GM21723 (cell line): ENCODE measurements around the gene TAP1.

ENCODE experiments used
- ATAC-seq: cut with Tn5 transposase; IDR thresholded peaks from one replicate; pipeline ENCODE4 v1.9.1; 2021; ENCODE audit warnings: mild to moderate bottlenecking, moderate library complexity; ENCODE audit not compliant: unreplicated experiment

Gene TAP1

DNA sequence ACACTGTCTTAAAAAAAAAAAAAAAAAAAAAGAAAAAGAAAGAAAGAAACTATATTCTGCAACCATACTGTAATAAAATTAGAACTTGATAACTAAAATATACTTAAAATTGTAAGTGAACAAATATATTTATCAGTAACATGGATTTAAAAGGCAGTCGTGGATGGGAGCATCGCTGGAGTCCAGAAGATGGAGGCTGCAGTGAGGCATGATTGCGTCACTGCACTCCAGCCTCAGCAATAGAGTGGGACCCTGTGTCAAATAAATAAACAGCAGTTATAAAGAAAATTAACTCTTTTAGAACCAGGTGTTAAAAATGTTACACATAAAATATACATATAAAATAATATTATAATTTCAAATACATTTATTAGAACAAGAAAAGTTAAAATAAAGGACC is 9.2 kb upstream of the TAP1 start:
- ATAC-seq: no peak

DNA sequence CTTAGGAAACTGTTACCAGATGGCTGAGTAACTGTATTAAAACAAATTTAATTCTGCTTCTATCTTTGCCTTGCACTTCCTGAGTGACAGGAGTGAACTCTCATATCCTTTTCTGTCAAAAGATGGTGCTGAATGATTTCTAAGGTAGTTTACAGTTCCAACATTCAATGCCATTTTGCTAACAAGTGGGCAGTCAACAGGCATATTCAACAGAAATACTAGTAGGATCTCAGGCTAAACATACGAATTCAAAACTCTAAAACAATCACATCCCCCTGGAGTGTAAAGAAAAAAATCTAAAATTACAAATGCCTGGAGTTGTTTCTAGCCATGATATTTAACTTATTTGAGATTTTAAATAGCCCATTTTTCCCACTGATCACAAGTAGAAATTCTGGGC is 7.2 kb upstream of the TAP1 start:
- ATAC-seq: no peak

DNA sequence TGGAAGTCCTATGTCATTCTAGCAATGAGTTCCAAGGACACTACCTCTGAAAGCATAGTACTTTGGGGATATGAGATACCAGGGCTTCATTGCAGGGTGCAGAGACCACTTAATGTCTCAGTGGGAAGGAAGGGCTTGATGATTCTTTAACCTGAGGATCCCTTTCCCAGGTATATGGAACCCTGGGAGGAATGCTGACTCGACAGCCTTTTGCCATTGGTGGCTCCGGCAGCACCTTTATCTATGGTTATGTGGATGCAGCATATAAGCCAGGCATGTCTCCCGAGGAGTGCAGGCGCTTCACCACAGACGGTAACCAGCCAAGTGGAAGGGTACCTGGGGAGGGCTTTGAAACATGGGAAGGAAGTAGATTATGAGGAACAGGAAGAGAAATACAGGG is 4.7 kb upstream of the TAP1 start:
- ATAC-seq: no peak

DNA sequence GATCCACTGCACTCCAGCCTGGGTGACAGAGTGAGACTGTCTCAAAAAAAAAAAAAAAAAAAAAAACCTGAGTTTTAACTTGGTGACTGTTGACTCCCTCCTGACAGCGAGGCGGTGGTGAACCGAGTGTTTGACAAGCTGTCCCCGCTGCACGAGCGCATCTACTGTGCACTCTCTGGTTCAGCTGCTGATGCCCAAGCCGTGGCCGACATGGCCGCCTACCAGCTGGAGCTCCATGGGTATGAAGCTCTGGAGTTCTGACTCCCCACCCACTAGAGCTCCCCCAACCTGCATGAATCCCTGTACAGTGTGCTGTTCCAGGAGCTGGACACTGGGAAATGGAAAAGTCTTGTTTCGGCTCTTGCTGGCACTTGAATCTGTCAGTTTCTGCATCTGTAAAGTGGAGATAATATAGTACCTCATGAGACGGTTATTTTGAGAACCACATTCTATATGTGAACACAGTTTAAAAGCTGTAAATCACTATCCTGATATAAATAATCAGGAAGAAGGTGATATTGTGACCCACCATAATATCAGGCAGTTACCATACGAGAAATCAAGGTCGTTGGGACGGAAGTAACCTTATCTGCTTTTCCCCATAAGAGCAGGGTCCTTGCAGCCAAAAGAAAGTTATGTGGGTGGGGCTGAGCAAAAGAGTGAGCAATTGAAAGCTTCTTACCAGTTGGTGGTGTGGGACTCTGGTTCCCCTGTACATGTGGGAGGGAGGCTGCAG is 3.8 kb upstream of the TAP1 start:
- no peak for ATAC-seq

DNA sequence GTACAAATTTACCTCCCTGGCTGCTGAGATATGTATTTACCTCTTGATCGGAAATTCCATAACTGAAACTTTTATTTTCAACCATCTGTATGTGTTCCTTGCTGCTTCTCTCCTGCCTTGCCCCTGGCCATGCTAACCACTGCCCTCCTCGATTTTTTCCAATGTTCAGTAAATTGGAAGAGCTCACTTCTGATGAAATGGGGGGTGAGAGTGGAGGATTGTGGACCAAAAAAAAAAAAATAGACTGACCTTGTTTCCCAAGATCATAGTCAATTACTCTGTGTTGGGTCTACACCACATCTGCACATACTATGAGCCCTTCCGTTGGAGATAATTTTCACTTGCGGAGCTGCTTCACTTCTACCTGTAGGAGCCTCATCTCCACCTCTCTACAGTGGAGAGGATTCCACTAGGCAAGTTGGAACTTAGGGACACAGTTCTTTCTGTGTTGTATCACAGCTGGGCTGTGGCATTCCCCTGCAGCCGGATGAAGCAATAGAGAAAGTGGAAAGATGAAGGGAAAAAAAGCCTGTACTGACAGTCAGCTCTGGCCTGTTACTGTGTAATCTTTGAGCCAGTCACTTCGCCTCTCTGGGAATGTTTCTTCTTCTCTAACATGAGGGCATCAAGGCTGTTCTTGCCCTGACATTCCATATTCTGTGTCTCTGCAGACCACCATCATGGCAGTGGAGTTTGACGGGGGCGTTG is 2.1 kb upstream of the TAP1 start:
- ATAC-seq: no peak

DNA sequence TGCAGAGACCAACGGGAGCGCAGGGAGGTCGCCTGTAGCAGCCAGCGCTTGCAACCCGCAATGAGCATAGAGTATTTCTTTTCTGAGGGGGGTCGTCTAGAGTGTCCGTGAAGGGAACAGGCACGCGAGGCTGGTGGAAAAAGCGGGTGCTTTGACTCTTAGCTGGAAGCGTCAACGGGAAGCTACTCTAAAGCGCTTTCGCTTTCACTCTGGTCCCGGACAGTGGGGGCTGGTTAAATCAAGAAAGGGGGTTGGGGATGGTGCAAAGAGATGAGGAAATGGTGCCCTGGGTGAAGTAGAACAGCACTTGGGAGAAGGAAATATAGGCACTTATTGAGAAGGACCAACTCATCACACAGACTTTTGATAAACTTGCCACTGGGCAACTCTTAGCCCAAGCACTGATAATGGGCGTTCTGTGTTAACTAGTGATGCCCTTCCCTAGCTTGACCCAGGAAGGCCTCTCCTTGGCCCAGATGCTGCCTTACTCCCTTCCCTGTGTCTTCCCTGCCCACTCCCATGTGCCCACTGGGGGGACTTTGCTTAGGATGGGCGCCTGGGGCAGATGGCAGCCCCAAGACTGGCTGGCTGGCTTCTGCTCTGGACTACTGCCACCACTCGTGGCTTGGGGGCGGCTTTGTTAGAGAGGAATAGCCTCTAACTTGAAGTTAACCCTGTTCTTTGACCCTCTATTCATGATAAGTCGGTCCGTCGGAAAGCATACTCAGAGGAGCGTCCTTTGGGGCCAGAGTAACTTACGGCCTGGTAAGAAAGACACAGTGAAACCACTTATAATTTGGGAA is 1.1 kb upstream of the TAP1 start:
- ATAC-seq: peak; percentile 25

DNA sequence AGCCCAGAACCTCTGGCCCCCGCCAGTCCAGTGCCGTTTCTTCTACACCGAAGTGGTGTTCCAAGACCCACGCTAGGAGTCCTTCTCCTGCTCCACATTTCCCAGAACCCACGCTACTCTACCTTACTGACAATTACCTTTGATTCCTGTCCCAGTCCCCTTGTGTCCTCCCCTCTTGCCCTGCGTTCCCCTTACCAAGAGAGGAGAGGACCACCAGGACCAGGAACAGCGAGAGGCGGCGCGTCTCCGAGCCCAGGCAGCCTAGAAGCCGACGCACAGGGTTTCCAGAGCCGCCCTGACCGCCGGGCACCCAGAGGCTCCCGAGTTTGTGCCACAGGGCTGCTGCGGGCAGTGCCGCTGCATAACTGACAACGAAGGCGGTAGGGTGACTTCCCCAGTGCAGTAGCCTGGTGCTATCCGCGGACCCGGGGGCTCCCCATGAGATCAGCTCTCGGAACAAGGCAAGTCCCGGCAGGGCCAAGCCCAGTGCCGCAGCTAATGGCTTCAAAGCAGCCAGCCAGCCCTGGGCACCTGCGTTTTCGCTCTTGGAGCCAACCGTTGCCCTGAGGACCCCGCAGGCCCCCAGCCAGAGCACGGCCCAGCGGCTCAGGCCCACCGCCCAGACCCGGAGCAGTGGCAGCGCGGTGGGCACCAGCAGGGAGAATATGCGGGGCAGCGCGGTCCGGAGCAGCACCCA is 512 bp downstream of the TAP1 start:
- peak; percentile 35 for ATAC-seq

DNA sequence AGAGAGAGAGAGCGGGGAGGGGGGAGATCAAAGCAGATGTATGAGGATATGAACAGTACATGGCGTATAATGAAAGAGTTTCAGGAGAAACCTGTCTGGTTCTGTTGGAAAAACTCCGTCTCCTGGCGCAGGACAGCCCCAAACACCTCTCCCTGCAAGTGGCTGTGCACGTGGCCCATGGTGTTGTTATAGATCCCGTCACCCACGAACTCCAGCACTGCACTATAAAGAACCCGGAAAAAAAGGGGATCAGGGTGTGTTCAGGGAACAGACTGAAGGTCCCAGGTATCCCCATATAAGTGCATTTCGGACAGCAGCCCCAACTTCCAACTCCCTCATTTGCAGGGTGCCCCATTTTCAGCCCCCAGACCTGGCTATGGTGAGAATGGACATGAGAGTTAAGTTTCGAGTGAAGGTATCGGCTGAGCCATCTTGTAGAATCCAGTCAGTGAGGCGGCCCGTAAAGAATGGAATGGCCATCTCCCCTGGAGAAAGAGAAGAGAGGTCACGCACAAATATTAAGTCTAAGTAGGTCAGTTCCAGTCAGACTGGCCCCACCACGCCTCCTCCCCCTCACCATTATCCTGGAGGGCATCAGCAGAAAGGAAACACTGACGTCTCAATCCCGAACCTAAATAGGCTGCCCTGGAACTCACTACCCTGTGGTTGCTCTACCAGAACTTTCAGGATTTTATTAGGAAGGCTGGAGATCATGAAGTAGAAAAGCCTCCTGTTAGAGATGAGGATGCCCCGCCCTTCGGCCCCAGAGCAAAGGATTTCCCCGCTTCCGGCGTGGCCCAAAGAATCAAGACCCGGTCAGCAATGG is 1.3 kb downstream of the TAP1 start:
- ATAC-seq: no peak

DNA sequence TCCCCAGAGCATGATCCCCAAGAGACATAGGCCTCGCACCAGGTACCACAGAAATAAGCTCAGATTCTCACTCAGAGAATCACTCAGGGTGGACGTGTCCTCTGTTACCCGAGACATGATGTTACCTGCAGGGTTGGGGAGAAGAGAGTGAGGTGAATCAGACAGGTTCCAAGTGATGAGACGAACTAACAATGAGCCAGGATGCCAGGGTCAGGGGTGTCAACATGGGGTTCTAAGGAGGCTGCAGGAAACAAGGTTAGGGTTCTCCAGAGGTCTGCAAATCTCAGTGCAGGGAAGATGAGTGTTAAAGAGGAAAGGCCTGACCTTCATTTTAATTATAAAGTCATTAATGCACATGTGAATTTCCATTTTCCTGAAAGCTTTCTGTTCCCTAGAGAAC is 2.5 kb downstream of the TAP1 start:
- no peak for ATAC-seq

DNA sequence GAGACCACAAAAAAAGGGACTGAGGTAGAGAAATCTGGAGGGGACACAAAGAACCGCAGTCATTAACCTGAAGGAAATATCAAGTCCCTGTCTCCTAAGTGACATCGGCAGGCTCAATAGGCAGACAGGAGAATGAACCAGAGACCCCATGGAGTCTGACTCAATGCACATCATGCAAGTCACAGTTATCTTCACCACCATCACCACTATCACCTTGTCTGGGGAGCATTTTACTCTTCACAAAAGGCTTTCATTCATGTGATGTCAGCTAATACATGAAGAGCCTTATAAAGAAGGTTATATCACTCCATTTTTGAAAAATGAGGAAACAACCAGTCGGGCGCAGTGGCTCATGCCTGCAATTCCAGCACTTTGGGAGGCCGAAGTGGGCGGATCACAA is 4.4 kb downstream of the TAP1 start:
- ATAC-seq: no peak

DNA sequence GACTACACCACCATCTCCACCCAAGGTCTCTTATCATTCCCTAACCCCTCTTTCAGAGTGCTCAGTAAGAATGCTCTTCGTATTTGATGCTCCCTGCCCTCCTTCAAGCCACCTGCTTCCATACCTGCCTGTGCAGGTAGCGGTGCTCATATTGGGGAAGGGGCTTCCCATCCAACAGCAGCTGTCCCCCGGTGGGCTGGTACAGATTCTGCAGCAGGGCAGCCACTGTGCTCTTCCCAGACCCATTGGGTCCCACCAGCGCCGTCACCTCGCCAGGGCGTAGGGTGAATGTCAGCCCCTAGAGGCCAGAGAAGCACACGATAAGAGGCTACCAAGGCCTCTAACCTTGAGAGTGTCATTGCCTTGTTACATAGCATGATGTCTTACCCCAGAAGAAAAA is 5.7 kb downstream of the TAP1 start:
- no peak for ATAC-seq

DNA sequence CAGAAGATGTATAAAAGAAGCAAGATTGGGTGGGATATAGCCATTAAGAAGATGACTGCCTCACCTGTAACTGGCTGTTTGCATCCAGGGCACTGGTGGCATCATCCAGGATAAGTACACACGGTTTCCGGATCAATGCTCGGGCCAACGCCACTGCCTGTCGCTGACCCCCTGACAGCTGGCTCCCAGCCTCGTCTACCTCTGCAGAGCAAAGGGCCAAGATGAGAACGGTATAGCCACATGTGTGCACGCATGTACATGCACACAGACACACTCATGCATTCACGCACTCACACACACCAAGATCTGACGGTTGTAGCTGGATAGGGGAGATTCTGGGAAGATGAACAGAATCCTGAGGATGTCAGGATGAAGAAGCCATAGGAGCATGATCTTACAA is 6.5 kb downstream of the TAP1 start:
- no peak for ATAC-seq

DNA sequence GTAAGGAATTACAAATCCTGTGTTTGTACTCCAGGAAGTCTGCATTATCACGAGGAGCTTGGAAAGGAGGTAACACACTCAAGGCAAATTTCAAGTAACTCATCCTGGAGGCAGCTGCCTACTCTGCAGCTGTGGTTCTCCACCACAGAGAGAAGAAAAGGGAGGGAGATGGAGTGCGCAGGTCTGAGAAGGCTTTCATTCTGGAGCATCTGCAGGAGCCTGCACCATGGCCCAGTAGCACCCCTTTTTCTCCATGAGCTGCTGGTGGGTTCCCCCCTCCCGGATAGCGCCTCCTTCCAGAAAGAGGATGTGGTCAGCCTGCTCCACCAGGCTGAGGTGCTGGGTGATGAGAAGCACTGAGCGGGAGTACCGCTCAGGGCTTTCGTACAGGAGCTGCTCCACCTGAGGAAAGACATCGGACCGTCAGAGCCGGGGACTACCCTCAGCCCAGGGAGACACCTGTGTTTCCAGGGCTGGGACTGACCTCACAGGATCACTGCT is 8.1 kb downstream of the TAP1 start:
- no peak for ATAC-seq

DNA sequence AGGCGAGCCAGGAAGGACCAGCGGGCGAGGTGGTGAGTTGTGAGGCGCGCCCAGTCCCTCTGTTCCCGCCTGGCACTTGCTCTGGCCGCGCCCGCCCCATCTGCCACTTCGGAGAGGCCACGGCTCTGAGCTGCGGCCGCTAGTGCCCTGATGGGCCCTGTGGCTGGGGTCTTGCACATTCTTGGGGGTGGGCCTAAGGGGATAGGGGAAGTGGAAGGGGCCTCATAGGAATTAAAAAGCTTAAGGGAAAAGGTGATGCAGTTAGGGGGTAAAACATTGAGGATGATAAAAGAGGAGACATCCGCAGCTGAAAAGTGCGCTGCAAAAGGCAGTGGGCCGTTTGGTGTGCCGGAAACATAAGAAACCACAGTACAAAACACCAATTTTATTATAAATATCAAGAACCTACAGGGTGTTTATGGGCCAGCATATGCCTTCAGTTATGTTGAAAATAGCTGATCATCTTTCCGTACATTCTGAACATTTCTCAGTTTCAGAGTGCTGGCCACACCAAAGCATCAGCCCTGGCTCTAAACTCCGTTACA is 8.6 kb downstream of the TAP1 start:
- ATAC-seq: no peak

DNA sequence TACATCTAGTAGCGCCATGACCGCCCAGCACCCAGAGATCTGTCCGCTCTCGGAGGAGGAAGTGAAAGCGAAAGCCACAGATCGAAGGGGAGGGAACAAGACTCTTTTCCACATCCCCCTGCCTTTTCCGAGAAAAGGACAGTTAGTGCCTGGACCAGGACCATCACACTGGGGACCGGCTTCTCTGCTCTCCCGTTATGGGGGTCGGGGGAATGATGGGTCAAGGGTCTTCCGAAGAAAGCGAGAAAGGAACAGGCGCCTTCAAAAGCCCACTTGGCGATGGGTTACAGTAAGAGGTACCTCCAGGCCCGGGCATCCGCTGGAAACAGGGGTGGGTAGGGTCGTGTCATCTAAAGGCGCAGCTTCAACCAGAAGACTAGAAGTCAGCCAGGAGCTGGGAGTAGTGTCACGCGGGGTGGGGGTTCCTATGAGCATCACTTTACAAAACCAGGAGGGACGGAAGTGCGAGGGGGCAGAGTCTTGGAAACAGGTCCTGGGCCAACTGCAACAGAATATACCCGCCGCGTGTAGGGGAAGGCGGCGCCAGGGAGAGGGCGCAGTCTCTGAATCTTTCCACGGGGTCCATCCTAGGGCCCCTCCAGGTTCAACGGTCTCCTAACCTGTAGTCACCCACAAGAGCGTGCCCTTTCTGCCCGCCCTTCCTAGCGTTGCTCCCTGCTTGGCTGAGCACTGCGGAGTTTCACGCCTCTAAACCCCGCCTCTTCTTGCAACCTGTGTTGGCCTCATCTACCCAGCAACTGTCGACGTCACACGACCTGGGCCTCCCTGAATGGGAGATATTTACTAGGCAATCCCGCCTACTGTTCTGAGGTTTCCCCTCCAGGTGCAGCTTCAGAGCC is 9.3 kb downstream of the TAP1 start, which contains the start of gene PSMB8:
TSS of gene PSMB8 (minus strand) at position 69 of the 860 bp plus-strand sequence. CDS start at position 18, 51 bp downstream.
- peak; percentile 61 for ATAC-seq

DNA sequence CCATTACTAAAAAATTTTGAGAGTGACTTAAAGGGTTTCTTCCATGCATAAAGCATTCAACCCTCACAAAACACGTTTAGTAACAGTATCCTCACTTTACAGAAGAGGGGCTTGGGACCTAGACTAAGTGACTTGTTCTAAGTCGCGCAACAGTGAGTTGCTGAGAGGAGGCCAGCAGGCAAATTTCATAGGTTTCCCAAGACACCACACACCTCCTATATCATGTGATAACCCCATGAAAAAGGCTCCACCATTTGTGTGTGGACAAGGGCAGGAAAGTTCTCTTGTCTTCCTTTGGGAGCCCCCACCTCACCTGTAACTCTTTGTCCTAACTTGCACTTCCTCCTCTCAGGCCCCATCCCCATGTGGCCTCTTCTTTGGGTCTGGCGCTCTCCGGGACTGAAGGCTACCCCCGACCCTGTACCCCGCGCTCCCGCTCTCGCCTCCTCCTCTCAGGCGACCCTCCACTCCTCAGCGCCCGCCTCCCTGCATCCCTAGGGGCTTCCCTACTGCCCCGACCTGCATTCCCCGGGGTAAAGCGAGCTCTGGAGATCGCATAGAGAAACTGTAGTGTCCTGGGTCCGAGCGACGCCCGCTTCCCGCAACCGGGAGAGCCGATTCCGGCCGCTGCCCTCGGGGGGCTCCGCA is 10.0 kb downstream of the TAP1 start:
- ATAC-seq: no peak

DNA sequence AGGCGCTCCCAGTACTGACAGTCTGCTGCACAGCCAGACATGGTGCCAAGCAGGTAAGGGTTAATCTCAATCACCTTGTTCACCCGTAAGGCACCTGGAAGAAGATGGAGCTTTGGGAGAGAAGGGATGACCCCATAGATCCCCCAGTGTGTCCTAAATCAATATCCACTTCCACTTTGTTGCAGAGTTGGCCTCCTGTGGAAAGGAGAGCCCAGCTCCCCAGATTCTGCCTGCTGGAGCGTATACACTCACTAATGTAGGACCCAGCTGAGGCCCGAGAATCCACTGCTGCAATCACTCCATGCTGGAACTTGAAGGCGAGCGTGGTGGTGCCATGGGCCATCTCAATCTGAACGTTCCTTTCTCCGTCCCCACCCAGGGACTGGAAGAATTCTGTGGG is 10.8 kb downstream of the TAP1 start:
- ATAC-seq: no peak

DNA sequence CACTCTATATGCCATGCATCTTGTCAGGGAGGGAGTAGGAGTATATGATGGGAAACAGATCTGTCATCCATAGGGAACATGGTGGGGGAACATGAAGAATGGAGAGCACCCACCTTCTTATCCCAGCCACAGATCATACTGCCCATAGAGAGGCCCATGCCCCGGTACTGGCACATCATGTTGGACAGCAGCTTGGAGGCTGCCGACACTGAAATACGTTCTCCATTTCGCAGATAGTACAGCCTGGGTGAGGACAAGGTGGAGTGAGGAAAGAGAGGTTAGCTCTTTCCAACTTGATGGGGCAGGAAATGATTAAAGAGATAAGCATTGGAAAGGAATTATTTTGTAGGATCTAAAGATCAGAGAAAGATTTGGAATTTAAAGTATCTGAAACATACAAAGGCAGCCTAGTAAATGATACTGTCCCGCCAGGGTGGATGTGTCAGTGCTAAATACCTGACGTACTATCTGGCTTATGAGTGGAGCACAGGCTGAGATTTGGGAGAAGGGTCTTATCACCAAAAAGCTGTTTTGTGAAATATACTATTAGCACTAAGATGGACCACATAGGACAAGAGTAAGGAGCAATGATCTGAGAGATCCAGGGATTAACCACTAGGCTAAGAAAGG is 11.4 kb downstream of the TAP1 start:
- ATAC-seq: no peak
